HPDE6-E6E7 (cell line): Measurements from ENCODE around the gene ADAMTS8.

Source experiments
- DNase-seq: peaks from one replicate; pipeline ENCODE4 v3.0.0; 2011; ENCODE audit warnings: missing footprints; ENCODE audit errors: extremely low spot score

ADAMTS8 gene

DNA sequence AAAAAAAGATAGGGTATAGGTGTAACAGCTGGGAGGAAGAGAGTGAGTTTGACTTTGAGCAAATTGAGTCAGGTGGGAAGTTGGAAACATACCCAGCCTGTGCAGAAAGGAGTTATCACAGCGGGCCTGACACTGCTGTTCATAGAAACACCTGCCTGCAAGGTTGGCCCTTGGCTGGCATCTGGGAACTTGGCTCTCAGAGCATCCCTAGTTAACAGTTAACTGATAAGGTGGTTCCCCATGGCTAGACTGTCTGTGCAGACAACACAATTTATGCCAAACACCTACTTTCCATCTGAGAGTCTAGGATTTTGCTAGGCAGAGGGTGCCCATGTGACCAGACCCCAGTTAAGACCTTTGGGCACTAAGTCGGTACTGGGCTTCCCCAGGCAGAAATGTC lies 31.4 kb downstream of the ADAMTS8 start:
- no peak for DNase-seq

DNA sequence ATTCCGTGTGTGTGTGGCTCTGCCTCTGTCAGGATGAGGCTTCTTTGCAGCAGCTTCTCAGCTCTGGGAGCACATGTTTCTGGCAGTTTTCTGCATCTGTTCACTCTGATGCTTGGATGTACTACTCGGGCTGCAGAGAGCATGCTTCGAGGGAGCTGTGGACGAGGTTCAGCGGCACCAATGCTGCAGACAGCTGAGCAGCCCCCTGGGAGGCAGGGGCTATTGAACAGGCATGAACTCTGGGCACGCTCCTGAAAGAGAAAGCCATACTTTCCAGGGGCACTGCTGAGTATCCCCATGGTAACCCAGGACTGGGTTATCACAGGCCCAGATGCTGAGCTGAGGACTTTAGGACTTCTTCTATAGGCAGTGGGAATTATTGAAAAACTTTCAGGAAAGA lies 33.8 kb downstream of the ADAMTS8 start:
- DNase-seq = no peak

DNA sequence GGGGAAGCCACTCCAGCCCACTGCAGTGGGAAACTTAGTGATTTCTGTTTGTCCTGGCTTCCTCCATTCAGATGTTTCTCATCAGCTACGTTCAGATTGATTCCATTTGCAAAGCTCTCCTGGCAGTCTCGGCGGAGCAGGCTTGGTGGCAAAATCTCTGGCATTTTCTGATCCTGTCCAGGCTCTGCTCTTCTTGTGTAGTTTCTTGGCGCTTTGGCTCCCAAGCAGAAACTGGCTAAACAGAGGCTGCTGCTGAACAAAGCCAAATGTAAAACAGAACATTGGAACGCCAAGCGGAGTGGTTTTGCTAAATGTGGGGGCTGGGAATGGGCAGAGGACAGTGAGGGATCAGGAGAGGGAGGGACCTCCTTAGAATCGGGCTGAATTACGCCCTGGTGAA lies 36.7 kb downstream of the ADAMTS8 start:
- DNase-seq = no peak

DNA sequence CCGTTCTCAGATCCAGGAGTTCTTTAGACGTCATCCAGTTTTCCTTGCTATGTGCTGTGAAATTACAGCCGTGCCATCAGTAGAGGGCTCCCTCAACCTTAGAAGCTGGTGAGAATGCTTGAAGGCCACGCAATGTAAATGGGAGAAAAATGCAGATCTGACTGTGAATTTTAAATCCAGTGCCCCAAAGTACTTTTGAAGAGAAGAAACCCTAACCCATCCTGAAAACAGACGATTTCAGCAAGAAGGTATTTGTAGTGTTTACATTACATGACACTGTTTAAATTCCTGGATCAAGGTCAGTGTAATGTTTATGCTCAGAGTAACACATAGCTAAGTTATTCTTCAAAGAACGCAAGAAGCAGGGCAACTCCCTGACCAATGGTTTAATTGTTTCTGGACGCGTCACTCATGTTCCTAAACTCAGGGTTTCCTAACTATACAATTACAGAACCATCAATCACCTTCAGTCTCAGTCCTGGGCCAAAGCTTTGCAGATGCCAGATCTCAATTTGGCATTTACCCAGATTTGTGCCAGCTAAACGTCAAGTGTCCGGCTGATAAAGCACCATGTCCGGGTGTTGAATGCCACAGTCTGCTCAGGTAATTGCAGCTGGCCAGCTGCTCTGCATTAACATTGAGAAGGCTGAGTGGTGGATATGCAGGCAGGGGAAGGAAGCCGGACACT lies 38.2 kb downstream of the ADAMTS8 start:
- DNase-seq = peak; percentile 69

DNA sequence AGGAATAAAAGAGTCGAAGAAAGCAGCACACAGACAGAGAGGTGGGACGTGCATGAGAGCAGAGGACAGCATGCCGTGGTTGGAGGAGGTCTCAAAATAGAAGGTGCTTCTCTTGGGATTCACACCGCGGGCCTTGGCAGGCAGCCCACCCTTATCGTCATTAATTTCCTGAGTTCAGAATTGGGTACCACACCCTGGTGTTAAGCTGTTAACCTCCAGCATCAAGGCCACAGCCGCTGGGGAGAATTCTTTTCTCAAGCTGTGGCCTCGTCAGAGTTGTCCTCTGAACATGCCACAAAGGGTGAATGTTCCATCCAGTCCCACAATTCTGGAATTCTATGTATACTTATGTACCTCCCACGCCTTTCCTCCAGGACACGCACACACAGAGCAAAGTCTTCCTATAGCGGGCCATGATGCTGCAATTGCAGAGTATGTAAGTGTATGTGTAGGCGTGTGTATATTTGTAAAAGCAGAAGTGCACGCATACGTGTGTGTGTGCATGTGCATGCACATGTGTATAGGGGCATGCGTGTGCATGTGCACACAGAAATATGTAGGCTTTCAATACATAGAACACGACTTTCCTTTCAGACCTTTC lies 39.0 kb downstream of the ADAMTS8 start:
- no peak for DNase-seq

DNA sequence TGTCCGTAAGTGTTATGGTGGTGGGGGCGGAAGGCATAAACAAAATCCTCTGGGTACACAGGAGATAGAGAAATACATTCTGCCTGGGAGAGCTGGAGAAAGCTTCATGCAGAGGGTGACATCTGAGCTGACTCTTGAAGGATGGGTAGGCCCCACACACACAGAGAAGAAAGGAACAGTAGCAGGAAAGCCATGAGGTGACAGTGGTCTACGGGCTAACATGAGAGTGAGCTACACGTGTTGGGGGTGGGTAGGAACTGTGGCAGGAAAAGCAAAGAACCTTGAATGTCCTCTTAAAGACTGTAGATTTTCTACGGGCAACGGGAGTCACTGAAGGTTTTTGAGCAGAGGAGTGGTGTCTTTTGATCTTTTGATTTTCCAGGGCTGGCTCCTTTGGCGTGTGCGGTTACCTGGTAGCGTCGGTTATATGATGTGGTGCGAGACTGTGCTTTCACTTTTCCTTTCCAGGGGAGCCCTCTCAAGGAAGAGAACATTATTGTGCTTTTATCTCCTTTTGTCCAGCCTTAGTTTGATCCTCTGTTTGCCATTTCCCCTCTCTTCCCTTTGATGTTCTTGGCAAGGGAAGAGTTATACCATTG lies 39.7 kb downstream of the ADAMTS8 start:
- no peak for DNase-seq

DNA sequence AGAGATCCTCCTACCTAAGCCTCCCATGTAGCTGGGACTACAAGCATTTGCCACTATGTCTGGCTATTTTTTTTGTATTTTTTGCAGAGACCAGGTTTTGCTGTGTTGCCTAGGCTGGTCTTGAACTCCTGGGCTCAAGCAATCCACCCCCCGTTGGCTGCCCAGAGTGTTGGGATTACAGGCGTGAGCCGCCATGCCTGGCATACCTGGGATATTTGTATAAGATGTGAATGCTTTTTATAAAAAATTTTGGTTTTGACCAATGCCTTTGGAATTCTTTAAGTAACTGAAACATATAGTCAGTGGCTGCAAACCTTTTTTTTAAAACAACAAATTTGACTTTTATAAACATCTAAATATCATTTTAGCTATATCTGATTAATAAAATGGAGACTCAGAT lies 42.4 kb downstream of the ADAMTS8 start:
- DNase-seq = no peak

DNA sequence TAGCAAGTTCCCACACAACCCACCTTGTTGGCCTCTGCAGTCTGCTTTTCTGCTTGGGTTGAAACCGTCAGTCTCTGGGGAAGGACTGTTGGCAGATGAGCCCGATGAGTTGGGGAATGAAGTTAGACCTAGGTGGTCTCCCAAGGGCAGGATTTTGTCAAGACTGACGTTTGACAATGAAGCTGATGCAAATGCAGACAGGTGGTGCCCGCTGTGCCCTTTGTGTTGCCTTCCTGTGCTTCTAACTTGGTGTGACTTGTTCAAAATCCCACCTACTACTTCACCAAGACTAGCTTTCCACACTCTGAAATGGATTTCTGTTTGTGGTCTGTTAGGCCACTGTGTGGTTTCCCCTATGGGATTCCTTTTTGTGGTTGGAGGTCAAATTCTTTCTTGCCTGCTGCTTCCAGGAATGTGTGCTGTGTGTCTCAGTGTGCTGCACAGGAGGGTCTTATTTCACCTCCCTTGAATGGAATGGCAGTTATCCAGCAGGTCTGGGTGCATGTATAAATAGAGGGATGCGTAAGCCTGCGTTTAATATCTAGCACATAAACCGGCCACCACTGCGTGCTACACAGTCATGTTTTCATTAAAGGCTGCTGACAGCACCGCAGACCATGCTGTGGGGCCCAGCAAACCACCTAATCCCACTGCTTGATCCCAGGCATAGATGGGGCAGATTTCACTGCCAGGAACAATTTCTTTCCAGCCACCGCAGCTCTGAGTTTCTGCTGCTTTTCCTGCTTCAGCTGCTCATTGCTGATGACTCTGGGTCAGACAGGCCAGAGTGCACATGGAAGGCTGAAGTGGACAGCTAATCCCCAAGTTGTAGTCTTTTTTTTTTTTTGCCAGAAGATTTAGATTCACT lies 44.8 kb downstream of the ADAMTS8 start:
- no peak for DNase-seq

DNA sequence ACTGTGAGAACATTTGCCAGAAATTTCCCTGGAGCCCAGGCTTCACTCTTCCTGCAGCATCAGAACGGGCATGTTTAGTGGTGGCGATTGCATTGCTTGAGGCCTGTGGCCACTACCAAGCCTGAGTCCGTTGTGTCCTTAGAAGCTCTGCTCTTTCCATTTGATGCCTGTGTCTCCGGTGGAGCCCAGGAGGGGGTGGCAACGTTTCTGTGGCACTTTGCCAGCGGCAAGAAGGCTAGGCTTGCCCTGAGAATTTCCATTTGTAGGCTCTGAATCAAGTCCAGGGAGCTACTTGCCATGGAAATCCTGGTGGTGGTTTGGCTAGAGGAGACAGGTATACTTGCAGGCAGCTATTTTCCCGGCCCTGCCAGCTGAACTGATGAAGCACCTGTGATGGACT lies 47.1 kb downstream of the ADAMTS8 start:
- DNase-seq = no peak

DNA sequence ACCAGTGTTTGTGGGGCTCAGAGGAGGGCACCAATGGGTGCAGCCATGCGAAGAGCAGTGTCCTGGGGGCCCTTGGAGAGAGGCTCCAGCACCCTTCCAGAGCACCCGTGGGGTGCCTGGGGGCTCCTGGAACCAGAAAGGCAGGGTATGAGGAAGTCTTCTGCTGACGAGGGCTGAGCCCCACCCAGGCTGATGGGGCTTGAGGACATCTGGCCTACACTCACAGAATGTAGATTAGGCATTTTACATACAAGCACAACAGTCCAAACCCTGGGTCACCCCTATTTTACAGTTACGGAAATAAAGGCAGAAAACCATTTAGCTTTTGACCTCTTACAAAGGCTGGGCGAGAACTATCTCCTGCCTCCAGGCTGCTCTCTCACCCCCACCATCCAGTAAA lies 47.6 kb downstream of the ADAMTS8 start:
- no peak for DNase-seq

DNA sequence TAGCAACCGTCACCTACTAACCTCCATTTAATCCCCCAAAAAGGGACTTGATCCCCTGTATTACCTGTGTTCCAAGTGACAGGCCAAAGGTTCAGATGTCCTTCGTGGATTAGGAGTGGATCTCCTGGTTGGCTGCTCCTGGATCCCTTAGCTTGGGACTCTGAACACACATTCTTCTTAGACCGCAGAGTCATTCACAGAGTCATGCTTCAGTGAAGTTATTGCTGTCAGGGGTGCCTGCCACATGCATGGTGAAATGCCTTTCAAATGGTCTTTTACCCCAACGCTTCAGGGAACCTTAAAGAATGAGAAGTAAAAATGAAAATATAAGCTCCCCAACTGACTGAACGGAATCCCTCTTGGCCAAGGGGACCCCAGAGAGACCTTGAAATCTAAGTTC lies 49.1 kb downstream of the ADAMTS8 start:
- no peak for DNase-seq

DNA sequence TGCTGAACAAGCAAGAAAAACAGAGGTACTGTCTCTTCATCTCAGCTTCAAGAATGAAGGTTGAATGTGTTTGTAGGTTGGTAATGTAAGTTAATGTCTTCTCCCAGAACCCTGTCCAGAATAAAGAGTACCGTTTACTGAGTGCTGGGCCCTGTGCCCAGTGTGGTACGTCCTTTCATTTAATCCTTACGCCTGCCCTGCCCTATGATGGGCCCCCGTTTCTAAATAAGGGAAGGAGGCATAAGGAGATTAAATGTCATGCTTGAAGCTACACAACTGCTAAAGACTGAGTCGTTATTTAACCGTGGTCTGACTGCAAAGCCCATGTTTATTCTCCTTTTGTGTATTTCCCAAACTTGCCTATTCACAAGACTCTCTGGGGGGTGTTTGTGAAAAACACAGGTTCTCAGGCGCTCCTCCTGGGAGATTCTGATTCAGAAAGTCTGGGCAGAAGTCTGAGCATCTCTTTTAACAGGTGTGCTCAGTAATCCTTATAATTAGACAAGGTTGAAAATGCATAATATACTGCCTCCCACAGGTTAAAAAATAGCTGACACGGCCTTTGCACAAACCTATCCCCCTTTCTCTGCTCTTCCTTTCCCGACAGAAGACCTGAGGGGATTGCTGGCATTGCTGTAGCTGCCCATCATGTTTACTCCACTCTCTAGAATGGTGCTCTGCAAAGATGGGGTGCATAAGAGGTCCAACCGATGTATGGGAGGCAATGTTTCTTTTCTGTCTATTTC lies 57.4 kb downstream of the ADAMTS8 start:
- DNase-seq = no peak

DNA sequence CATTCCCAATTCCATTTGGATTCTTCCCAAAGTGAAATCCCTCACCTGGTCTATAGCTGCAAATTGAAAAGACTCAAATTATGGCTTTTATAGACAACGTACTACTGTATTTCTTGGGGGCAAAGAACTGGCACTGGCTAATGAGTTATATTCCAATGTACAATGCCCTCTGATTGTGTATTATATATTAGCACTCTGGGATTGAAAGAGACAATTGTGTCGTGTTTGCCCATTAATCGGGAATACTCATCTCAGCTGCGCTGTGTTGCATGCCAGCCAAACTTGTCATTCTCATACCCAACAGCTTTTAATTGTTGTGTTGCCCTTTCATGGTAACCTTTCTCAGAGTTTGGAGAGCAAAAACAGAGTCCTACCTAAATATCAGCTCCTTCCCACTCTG lies 58.7 kb downstream of the ADAMTS8 start:
- DNase-seq = no peak

DNA sequence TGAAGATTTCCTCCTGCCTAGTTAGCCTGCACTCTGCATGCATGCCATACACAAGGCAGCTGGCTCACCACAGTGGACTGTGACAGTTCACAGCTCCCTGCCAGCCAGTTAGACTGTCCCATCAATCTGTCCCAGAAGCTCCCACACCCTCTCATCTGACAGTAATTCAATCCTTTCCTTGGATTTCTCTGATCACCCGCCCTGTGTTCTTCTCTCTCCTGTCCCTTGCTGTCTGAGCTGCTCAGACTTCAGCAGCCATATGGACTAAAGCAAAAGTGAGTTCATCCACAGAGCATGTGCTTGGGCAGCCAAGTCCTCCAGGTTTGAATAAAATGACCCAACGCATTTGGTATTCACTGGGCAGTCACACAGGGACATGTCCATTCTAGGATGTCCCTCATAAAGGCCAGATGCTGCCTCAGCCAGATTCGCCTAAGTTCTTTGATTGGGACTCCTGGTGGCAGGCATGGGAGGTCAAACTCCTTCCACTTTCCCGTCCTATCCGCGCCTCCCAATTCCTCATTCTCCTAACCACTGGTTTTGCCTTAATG lies 59.2 kb downstream of the ADAMTS8 start:
- DNase-seq = no peak

DNA sequence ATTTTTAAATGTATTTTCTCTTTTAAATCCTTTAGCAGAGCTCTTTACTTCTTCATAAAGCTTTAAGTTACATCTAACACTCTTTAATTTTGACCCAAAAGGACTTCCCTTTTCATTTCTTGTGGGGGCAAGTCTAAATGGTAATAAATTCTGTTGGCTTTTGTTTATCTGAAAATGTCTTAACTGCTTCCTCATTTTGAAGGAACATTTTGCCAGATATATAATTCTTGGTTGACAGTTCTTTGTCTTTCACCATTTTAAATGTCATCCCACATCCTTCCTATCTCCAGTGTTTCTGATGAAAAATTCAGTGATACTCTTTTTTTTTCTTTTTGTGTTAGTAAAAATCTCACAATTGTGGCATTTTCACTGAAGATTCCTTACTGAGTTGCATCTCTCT lies 69.0 kb downstream of the ADAMTS8 start:
- no peak for DNase-seq

DNA sequence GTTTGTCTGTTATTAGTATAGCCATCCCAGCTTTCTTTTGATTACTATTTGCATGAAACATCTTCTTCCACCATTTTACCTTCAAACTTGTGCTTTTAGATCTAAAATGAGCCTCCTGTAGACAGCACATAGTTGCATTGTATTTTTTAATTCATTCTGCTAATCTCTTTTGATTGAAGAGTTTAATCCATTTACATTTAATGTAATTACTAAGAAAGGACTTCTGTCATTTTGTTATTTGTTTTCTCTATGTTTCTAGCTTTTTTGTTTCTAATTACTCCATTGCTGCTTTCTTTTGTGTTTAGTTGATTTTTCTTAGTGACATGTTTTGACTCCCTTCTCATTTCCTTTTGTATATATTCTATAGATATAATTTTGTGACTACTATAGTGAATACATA lies 70.0 kb downstream of the ADAMTS8 start:
- no peak for DNase-seq
